NOMO-1 treated with DMSO at 0.1 percent for 48 hours (cell line): ENCODE data around the gene TUBGCP6.

Source experiments
- DNase-seq: peaks from one replicate; lab custom pipeline; 2025; ENCODE audit not compliant: unreplicated experiment; lab: John Stamatoyannopoulos, UW

TUBGCP6 gene

DNA sequence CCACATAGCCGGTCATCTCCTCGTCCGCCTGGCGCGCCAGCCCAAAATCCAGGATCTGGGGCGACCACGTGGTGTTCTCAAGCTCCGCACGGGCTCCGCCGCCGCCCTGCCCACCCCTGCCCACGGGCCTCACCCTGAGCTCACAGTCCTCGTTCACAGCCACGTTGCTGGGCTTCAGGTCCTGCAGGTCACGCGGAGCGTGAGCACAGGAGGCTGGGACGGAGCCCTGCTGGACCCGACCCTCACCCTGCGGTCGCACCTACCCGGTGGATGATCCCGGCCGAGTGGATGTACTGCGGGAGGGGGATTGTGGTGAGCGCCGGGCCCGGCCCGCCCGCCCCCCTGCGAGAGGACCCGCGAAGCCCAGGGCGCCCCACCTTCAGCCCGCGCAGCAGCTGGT is 22.2 kb upstream of the TUBGCP6 start:
- DNase-seq: no peak

DNA sequence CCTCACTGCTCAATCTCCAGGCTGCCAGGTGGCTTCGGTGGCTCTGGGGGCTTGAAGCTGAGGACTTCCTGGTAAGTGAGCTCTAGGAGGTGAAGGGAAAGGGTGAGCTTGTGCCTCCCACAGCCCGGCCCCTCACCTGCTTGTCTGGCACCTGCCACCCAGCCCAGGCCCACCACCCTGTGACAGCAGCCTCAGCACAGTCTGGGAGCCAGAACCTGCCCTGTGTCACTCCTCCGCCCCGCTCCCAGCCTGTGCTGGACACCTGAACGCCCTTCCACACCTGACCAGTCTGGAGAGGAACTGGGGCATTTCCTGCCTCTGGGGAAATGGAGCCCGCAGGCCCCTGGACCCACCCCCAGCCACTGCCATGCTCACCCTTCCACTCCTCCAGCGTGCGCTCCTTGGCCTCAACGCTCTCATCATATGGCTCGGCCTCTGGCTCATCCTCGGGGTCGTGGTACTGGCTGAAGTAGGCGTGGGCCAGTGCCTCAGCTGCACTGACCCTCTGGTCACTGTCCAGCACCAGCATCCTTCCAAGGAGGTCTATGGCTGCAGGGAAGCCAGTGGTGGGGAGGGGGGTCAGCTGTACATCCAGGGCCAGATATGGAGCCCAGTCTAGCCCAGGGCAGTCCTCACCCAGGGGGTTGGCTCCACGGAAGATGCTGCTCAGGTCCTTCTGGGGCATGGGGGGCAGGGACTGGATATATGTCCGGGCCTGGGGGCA is 20.3 kb upstream of the TUBGCP6 start:
- no peak for DNase-seq

DNA sequence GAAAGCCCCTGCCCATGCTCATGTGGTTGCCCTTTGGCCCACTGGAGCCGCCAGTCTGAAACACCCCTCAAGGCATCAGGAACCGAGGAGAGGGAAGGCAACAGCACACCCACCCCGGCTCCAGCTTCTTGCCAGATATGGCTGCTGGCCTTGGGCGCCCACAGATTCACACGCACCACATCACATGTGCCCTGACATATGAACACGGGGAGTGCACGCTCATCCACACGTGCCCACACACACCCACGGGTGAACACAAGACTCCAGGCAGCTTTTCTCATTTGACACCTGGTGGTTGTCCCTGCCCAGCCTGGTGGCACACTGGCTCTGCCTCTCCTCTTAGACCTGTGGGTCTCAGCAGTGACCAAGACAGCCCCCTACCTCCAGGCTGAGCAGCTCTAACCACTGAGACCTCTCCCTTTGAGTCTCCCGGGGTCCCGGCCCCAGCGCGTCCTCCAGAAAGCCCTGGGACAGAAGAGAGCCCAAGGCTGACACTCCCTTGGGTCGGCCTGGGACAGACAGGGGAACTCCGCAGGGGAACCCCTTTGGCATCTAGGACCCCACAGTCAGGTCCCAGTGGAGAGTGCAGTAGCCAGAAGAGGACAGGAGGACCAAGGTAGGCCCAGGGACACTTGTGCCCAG is 19.4 kb upstream of the TUBGCP6 start:
- no peak for DNase-seq

DNA sequence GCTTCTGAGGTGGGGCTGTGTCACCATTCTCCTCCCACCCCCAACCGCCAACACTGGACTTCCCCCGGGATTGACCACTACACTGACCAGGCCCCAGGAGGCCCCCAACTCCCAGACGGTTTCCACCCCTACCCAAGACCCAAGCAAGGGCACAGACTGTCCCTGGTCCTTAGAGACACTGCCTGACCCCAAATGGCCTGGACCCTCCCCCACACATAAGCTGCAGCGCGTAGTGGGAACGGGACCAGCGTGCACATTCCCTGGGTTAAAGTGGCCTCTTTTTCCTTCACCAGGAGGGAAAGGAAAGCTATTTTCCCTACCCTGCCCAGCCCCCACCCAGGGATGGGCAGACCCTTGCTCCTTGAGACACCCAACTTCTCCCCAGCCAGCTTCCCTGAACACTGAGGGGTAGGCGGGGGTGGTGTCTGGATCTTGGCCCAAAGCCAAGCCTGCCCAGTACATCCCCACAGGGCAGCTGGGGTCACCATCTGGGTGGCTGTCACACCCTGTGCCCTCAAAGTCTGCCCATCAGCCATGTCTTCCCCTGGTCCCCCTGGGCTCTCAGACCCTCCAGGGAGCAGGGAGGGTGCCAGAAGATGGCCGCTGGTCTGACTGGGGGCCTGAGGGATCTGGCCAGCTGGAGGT is 18.3 kb upstream of the TUBGCP6 start:
- no peak for DNase-seq

DNA sequence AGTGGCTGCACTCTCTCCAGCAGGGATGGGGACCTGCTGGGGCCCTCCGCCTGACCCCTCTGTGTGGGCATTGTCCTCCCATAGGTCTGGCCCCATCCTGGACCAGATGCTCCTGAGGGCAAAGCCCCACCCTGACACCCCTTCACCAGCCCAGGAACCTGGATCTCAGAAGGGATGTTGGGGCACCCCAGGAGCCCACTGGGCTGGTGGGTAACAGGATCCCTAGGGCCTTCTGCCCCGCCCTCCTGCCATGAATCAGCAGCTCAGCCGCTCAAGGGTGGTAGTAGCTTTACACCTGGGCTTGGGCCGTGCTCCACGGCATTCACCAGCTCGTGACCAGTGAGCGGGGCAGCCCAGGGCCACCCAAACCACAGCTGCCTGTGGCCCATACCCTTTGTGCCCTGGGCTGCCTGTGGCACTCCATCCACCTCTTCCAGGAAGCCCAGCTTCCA is 17.7 kb upstream of the TUBGCP6 start:
- no peak for DNase-seq

DNA sequence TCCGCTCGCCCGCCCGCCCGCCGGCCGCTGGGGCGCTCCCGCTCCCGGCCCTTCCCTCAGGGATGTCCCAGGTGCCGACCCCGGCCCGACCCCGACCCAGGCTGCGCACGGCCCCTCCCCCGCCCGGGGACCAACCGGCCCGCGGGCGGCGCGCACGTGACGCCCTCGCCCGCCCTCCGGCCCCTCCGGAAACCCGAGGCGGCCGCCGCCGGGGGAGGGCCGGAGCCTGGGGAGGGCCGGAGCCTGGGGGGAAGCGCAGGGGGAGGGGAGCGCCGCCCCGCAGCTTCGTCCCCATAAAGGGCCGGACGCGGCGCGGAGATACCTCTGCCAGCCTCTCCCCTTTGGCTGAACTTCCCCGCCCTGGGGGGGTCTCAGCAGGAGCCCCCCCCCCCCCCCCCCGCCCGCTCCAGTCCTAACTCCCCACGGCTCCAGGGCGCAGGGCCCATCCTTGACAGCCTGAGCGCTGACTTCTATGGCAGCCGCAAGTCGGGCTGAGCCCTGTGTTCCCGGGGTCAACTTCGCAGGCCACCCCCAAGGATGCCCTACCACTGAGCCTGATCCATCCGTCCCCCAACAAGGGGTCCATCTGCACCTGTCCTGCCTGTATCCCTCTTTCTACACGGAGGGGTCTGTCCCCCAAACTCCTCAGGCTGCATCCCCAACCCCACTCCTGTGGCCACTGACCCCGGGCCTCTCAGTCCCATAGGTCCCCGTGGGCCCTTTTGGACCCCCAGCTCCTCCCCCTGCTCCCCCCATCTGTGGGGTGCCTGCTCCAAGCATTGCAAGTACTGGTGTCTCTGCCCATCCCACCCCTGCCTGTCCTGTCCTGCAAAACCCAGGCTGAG is 17.0 kb upstream of the TUBGCP6 start, which contains the start of gene MAPK12:
Gene MAPK12, minus strand, starts transcription at position 69 of the 845 bp plus-strand sequence. CDS start 174 bp downstream, outside the sequence.
- DNase-seq: peak; percentile 4

DNA sequence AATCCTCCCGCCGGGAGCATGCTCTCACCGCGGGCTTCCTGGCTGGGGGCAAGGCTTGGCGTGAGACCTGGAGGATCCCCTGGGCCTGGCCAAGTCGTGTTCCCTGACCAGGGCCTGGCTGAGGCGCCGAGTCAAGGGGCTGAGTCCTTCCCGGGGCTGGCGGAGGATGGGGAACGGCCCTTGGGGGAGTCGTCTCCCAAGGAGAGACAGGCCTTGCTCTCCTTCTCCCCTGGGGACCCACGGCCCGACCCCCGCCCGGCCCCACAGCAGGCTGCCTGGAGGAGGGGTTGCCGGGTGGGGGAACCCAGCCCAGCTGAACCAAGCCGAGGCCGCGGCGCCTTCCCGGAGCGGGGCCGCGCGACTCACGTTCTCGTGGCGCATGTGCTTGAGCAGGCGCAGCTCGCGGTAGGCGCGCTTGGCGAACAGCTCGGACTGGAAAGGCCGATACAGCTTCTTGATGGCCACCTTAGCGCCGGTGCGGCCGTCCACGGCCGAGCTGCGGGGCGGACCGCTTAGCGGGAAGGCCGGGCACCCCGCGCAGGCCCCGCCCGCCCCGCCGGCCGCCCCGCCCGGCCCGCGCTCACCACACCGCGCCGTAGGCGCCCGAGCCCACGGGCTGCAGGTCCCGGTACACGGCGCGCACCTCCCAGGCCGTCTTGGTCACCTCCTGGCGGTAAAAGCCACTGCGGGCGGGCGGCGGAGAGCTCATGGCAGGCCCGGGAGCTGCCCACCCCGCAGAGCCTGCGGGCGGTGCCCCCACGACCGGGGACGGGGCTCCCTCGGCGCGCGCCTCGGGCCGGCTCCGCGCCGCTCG is 16.2 kb upstream of the TUBGCP6 start:
- peak; percentile 32 for DNase-seq

DNA sequence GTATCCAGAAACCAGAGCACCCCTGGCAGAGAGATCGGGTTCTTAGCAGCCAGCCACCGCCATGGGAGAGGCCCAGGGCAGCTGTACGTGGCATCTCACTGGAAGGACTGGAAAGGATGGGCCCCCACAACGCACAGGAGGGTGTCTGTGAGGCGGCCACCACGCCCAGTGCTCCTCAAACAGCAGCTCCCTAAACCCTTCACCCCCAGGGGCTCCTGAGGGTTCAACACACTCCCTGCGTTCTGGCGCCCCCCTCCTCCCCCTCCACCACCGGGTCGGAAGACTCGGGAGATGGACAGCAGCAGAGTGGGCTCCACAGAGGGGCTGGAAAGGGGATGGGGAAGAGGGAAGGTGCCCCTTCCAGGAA is 15.6 kb upstream of the TUBGCP6 start:
- DNase-seq: no peak

DNA sequence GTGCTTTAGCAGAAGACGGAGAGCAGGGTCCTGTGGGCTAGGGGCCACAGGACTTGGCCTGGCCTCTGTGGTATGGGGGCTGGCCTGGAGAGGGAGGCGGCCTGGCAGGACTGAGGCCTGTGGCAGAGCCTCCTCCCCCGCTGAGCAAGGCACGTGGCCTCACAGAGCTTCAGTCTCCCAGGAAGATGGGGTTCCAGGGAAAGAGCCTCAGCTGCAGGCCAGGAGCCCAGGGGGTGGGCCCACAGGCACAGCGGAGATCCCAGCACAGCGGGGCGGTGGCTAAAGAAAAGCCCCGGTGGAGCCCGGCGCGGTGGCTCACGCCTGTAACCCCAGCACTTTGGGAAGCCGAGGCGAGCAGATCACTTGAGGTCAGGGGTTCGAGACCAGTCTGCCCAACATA is 14.5 kb upstream of the TUBGCP6 start:
- DNase-seq: no peak

DNA sequence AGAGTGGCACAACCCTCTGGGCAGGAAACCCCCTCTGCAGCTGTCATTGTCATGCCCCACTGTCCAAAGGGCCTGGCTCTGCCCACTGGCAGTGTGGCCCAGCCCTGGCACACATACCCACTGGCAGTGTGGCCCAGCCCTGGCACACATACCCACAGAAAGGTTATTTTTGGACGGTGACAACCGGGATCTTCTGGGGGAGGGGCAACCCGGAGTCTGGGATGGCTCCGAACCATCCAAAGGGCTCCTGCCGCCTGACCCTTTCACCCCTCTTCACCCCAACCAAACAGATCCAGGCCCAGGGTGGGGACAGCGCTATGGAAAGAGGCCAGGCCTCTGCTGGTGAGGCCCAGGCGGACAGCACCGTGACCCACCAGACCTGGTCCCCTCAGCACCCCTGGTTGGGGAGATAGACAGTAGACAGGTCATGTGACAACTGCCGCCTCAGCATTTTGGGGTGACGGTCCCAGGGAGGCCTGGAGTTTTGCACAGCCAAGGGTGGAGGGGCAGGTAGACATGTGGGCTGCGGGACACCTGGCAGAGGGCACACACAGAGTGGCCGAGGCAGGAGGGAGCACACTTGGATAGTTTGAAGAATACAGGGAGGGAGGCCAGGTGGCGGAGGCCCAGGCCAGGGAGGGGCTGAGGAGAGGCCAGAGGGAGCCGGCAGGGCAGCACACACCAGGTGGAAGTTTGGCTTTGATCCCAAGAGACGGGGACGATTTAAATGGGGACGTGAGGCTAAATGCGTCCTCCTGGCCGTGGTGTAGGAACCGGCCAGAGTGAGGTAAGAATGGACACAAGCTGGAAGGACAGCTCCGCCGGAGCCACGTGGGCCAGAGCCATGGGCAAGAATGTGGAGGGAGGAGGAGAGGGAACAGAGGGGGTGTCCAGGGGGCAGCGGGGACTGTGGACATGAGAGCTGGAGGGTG is 13.8 kb upstream of the TUBGCP6 start:
- DNase-seq: no peak

DNA sequence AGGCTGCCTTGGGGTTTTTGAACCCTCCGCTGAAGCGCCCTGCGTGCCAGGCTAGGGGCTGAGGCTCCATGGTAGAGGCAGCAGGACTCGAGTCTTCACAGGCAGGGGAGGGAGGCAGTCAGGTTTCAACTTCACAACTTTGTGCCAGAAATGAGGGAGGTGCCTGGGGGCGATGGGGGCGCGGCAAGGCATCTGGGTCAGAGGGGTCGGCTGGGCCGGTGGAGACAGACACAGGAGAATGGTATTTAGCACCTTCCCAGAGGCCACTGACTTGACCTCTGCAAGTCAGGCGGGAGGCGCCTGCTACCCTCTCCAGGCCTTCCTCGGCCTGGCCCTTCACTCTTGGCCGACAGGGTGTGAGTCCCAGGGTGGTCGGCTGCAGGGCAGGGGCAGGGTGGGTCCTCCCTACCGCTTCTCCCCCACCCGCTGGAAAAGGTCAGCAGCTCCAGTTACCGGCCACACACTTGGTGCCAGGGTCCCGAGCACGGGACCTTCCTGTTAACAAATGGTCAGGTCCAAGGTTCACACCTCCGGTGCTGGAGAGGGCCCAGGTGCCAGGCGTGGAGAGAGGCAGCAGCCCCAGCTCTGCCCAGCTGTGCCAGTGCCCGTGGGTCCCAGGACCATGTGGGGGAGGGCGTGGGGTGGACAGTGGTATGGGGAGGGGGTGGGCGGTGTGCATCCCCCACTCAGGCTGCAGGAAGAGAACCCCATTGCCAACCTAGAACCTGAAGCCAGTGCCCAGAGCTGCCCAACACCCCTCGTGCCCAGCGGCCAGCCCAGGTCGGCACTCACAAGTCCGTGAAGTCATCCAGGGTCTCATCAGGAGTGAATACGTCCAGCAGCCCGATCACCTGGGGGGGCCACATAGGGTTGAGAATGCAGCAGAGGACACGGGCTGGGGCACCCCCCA is 12.9 kb upstream of the TUBGCP6 start:
- no peak for DNase-seq

DNA sequence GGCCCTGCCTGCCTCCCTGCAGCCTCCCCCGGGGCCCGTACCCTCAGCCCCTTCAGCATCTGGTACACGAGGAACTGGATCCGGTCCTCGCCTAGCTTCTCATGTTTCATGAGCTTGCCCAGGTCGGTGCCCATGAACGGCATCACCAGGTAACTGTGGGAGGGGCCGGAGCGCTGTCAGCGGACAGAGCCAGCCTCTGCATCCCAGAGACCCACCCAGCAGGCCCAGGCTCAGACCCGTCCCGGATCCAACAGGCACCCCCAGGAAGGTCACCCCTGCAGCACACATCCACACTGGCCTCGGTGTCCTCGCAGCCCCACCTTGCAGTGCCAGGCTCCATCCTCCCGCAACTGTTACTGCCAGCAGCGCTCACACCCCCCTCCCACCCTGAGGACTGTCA is 12.2 kb upstream of the TUBGCP6 start:
- no peak for DNase-seq

DNA sequence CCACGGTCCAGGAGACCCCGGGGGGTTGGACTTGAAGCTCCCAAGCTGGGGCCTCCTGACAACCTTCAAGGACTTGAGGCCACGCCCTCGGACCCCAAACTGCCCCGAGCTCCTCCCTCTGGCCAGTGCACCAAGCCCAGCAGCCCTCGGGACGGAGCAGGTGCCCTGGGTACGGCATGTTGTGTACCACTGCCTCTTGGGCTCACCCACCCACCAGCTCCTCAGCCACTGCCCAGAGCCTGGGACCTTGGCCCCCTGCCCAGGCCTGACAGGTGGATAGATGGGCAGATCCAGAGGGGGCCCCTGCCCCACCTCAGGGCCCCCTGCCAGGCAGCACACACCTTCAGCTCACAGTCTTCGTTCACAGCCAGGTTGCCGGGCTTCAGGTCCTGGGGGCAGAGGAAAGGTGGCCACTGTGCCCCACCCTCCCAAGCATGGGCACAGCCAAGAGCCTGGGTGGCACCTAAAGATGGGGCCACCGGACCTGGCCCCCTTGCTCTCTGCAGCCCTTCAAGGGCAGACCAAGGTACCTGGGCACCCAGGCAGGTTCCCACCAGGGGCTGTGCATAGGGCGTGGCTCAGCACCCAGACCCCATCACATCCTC is 11.5 kb upstream of the TUBGCP6 start:
- no peak for DNase-seq

DNA sequence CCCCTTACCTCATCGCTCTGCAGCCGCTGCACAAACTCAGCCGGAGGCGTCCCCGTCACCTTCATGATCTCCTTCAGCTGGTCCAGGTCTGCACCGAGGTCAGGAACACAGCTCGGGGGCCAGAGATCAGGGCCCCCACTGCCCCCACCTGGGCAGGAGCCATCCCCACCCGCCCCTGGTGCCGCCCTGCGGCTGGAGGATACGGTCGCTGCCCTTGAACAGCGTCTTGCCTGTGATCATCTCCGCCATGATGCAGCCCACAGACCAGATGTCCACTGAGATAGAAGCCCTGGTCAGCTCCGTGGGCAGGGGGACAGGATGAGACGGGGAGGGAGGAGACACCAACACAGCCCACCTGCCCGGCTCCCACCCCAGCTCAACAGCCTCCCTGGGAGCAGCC is 10.8 kb upstream of the TUBGCP6 start:
- no peak for DNase-seq

DNA sequence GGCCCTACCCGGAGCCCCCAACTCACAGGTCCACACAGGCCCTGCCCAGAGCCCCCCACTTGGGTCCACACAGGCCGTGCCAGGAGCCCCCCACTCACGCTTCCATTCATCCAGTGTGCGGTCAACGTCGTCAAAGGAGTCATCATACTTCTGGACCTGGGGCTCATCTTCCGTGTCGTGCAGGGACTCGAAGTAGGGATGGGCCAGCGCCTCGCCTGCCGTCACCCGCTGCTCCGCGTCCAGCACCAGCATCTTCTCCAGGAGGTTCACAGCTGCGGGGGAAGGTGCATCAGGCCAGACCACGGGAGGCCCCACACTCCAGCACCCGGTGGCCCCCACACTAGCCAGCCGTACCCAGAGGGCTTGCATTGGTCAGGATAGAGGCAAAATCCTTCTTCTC is 10.3 kb upstream of the TUBGCP6 start:
- no peak for DNase-seq

DNA sequence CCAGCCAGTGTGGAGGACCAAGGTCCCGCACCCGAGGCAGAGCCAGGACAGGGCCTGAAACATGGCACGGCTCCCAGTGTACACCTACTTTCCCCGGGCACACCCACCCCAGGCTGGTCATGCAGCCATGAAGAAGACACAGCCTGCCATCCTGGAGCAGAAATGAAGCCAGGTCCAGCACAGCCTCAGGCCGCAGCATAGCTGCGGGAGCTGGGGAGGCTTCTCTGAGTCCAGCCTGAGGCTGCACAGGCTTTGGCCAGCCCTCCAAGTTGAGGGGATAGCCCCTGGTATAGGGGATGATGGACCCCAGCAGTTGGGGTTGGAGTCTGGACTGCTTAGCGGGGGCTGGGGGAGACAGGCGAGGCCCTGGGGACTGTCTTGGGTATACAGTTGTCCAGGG is 9.1 kb upstream of the TUBGCP6 start:
- no peak for DNase-seq

DNA sequence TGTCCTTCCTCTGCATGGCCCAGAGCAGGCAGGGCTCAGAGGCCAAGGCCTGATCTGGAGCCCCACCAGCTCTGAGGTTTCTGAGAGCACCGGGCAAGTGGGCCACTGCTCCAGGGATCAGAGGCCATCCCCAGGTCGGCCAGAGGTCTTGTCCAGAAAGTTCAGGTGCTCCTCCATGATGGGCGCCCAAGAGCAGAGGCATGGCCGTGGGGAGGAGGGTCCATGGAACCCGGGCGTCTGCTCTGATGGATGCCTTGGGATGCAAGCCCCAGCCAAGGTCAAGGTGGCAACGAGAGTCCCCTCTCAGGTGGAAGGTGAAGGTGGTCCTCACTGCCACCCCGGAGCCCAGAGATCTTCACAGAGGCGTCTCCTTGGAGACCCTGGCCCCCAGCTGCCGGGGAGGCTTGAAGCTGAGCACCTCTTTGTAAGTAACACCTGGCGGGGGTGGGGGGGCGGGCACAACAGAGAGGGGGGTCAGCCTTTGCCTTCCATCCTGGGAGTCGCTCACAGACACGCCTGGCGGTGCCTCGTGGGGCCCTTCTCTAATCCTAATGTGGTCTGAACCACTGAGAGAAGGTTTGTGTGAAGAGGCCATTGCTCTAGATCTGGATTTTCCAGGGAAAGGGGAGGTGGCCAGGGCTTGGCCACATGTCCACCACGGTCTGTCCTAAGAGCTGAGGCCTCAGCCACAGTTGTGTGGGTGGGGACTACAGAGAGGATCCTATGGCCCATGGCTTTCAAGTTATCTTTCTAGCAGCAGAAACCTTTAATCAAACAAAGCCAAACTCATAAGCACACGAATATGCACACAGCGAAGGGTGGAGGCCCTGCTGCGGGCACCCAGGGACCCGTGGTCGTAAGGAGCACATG is 8.5 kb upstream of the TUBGCP6 start:
- DNase-seq: no peak
